GM10248 (cell line): ENCODE data around the gene TMEM200C.

ENCODE experiments used
- CTCF ChIA-PET: fragments of 300-600 bp; sonication (Branson Sonifier 250); formaldehyde crosslinking; extraction: SDS; loops from one replicate; lab custom pipeline; 2021; ENCODE audit warnings: antibody characterized with exemption; lab: Yijun Ruan, JAX
- POLR2A ChIA-PET: fragments of 350-650 bp; sonication (Branson Sonifier 250); formaldehyde crosslinking; extraction: SDS; loops from one replicate; lab custom pipeline; 2020; ENCODE audit warnings: antibody characterized with exemption; lab: Yijun Ruan, JAX
- DNase-seq: peaks from one replicate; pipeline ENCODE4 v3.0.0; 2012; ENCODE audit errors: extremely low spot score
- CTCF ChIP-seq: IDR thresholded peaks from 2 replicates; pipeline ENCODE4 v1.5.1; 2012; ENCODE audit warnings: mild to moderate bottlenecking, low read depth; ENCODE audit errors: extremely low read depth, missing control alignments, control extremely low read depth

TMEM200C gene

GRCh38 chr18:5890331-5891183, 4.8 kb downstream of the TMEM200C start:
- CTCF ChIA-PET, result interaction anchor here (0.8 to 7.9 kb wide), 32 partner anchors 11 to 1014 kb away, joined by 3 to 95 read pairs (median 3); no protein-coding TSS in a partner anchor
- POLR2A ChIA-PET, result no interaction called here
- peak; percentile 76 for TF ChIP-seq CTCF
- peak; percentile 82 for DNase-seq

GRCh38 chr18:5885361-5885760, 10.0 kb downstream of the TMEM200C start:
- ChIA-PET POLR2A (no interaction called here), CTCF (interaction anchor here (0.9 to 7.6 kb wide), 2 partner anchors 8 to 16 kb away, joined by 3 to 65 read pairs; no protein-coding TSS in a partner anchor)
- no peak for TF ChIP-seq CTCF
- no peak for DNase-seq

- ChIA-PET POLR2A (no interaction called here), CTCF (interaction anchor here (1.3 to 2.9 kb wide), 2 partner anchors 8 to 16 kb away, joined by 3 to 7 read pairs; no protein-coding TSS in a partner anchor)
- no peak for DNase-seq
- no peak for TF ChIP-seq CTCF
These were observed 10.9 kb downstream of the TMEM200C start for GRCh38 chr18:5884375-5884774.

- no peak for DNase-seq
- POLR2A ChIA-PET, result no interaction called here
- CTCF ChIA-PET, result interaction anchor here (0.8 to 11.3 kb wide), 19 partner anchors 8 to 1007 kb away, joined by 3 to 95 read pairs (median 5); no protein-coding TSS in a partner anchor
- peak; percentile 65 for TF ChIP-seq CTCF
These were observed 15.8 kb downstream of the TMEM200C start for GRCh38 chr18:5879479-5879882.

- no peak for TF ChIP-seq CTCF
- ChIA-PET POLR2A (no interaction called here), CTCF (interaction anchor here (0.8 to 11.3 kb wide), 4 partner anchors 9 to 645 kb away, joined by 3 to 95 read pairs (median 22); no protein-coding TSS in a partner anchor)
- DNase-seq, result no peak
These were observed 18.4 kb downstream of the TMEM200C start for GRCh38 chr18:5876891-5877290.

- no peak for DNase-seq
- ChIA-PET CTCF (interaction anchor here (1.8 to 11.3 kb wide), 2 partner anchors 16 to 648 kb away, joined by 16 to 95 read pairs; no protein-coding TSS in a partner anchor), POLR2A (no interaction called here)
- no peak for TF ChIP-seq CTCF
These were observed 21.0 kb downstream of the TMEM200C start for GRCh38 chr18:5874336-5874735.
